Prostate gland (tissue), 2 donors: Measurements from ENCODE around the gene CFAP298.
"Not testable (repeated sequence)": the region's sequence is repeated elsewhere in the genome, so short reads cannot be mapped to it uniquely, and the experiment has no call there.

Source experiments
- POLR2AphosphoS5 ChIP-seq: sonication (generic); formaldehyde crosslinking; IDR thresholded peaks from one replicate; pipeline ENCODE4 v1.6.1; 2017; ENCODE audit warnings: antibody characterized with exemption
- TF ChIP-seq, protein P1 (sequence below), 4 experiments: fragments of 200-600 bp in 2 of 4; fragments of 450-650 bp in 2 of 4; sonication (generic) in 2 of 4; IDR thresholded peaks; 1 replicate in 3 of 4; 2 replicates in 1 of 4; pipeline ENCODE4 v1.5.1; 2016 to 2019; ENCODE audit warnings: antibody characterized with exemption in 4 of 4, mild to moderate bottlenecking in 2 of 4, moderate library complexity in 2 of 4

DNA sequence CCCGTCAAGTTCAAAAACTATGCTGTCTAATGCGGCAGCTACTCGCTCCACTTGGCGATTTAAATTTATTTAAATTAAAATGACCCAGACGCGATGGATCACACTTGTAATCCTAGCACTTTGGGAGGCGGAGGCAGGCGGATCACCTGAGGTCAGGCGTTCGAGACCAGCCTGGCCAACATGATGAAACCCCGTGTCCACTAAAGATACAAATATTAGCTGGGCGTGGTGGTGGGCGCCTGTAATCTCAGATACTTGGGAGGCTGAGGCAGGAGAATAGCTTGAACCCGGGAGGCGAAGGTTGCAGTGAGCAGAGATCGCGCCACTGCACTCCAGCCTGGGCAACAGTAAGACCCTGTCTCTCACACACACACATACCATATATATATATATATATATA lies 1.2 kb downstream of the CFAP298 start:
- TF ChIP-seq, protein P1, sequence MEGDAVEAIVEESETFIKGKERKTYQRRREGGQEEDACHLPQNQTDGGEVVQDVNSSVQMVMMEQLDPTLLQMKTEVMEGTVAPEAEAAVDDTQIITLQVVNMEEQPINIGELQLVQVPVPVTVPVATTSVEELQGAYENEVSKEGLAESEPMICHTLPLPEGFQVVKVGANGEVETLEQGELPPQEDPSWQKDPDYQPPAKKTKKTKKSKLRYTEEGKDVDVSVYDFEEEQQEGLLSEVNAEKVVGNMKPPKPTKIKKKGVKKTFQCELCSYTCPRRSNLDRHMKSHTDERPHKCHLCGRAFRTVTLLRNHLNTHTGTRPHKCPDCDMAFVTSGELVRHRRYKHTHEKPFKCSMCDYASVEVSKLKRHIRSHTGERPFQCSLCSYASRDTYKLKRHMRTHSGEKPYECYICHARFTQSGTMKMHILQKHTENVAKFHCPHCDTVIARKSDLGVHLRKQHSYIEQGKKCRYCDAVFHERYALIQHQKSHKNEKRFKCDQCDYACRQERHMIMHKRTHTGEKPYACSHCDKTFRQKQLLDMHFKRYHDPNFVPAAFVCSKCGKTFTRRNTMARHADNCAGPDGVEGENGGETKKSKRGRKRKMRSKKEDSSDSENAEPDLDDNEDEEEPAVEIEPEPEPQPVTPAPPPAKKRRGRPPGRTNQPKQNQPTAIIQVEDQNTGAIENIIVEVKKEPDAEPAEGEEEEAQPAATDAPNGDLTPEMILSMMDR (IDR thresholded peaks at IDR 0.05), result not testable (repeated sequence)
- not testable (repeated sequence) for TF ChIP-seq POLR2AphosphoS5
